MG63 (cell line): ENCODE data around the gene RELL2. TPM values are rescaled to one million over a fixed set of nuclear protein-coding genes. Genes with fewer than 3 reads are reported as not detected.
A peak's percentile ranks its signal among the peaks of the same experiment; 100 is the strongest.

ENCODE experiments used
- DNase-seq: peaks from one replicate; pipeline ENCODE4 v3.0.0-alpha.2; 2020
- H3K27me3 ChIP-seq: fragments of 250-450 bp; sonication (Bioruptor Pico); 2 replicates; pipeline ENCODE4 v1.5.1; 2020; ENCODE audit warnings: mild to moderate bottlenecking, moderate library complexity
- H3K36me3 ChIP-seq: fragments of 250-450 bp; sonication (Bioruptor Pico); 2 replicates; pipeline ENCODE4 v1.5.1; 2020; ENCODE audit warnings: mild to moderate bottlenecking, moderate library complexity
- H3K4me3 ChIP-seq: fragments of 250-450 bp; sonication (Bioruptor Pico); 2 replicates; pipeline ENCODE4 v1.5.1; 2020; ENCODE audit warnings: mild to moderate bottlenecking, moderate library complexity
- H3K9me3 ChIP-seq: fragments of 250-450 bp; sonication (Bioruptor Pico); 2 replicates; pipeline ENCODE4 v1.5.1; 2020; ENCODE audit warnings: mild to moderate bottlenecking, moderate library complexity
- total RNA-seq: library from RNA; depleted of rRNA; stranded (reverse); fragments of >200 nt; shearing (Covaris generic); gene quantifications from 2 replicates; pipeline ENCODE4 v1.2.3, GENCODE V29; 2014; ENCODE audit warnings: low replicate concordance; rRNA removed

Gene RELL2
- total RNA-seq, 1 experiment from 2014 or later = 15.1 TPM

DNA sequence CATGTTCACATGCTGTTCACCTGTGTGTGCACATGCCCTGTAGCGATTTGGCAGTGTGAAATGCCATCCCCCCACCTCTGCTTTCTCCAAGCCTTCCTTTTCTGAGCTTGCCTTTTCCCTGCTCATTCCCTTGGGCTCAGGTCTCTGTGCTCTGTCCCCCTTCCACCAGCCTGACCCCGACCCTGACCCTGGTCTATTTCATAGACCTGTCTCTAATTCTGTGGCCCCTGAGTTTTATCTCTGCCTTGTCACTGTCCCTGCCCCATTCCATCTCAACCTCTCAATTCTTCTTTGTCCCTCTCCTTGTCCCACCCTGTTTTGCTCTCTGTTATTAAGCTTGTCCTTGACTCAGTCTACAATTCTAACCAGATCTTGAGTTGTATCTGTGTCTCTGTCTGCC, 44.5 kb downstream of the RELL2 start:
- no peak for DNase-seq
- H3K4me3 ChIP-seq = peak overlapping the region; percentile 48
- no peaks in the 10 kb centered on the region for H3K27me3 ChIP-seq
- H3K9me3 ChIP-seq = no peaks in the 10 kb centered on the region
- peaks cover 4% of the 10 kb centered on the region for H3K36me3 ChIP-seq

- Histone ChIP-seq H3K9me3 (no peaks in the 10 kb centered on the region), H3K4me3 (peak within 1 kb of the TSS; percentile 48), H3K36me3 (peaks cover 4% of the 10 kb centered on the region), H3K27me3 (no peaks in the 10 kb centered on the region)
- DNase-seq = peak; percentile 95
Measured at GRCh38 chr5:141681695-141682641, 45.2 kb downstream of the RELL2 start, which contains the start of gene ARAP3. Gene ARAP3, minus strand, starts transcription at chr5:141682230. Its CDS starts 1,744 bp downstream, at chr5:141680486.

DNA sequence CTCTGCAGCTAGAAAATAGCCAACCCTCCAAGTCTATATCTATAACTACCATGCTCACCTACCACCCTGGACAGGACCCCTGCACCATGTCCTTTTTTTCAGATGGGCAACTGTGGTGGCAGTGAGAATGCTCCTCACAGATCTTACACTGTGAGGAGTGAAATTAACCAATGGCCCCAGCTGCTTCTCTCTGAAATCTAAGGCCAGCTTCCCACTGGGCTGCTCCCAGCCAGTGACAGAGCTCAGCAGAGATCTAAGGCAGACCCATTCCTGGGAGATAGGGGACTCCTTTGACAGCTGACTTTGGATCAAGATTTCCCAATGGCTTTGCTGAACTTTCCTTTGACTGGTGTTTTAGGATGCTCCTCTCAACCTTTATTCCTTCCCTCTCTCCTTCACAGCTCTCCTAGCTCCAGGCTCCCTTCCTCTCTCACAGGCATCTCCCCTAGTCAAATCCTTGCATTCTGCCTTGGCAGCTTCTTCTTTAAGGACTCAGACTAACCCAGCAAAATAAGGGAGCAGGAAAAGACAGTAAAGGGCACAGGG, 46.9 kb downstream of the RELL2 start:
- DNase-seq = no peak
- H3K36me3 ChIP-seq = peaks cover 3% of the 10 kb centered on the region; the same call in 1 of the 2 replicates
- H3K9me3 ChIP-seq = no peaks in the 10 kb centered on the region
- peaks cover 1% of the 10 kb centered on the region; the same call in 1 of the 2 replicates for H3K27me3 ChIP-seq
- no peak overlapping the region for H3K4me3 ChIP-seq

- no peak overlapping the region for H3K4me3 ChIP-seq
- peaks cover 20% of the 10 kb centered on the region; the same call in 1 of the 2 replicates for H3K27me3 ChIP-seq
- no peaks in the 10 kb centered on the region for H3K36me3 ChIP-seq
- no peak for DNase-seq
- no peaks in the 10 kb centered on the region for H3K9me3 ChIP-seq
Measured at GRCh38 chr5:141685591-141685990, 48.8 kb downstream of the RELL2 start.

DNA sequence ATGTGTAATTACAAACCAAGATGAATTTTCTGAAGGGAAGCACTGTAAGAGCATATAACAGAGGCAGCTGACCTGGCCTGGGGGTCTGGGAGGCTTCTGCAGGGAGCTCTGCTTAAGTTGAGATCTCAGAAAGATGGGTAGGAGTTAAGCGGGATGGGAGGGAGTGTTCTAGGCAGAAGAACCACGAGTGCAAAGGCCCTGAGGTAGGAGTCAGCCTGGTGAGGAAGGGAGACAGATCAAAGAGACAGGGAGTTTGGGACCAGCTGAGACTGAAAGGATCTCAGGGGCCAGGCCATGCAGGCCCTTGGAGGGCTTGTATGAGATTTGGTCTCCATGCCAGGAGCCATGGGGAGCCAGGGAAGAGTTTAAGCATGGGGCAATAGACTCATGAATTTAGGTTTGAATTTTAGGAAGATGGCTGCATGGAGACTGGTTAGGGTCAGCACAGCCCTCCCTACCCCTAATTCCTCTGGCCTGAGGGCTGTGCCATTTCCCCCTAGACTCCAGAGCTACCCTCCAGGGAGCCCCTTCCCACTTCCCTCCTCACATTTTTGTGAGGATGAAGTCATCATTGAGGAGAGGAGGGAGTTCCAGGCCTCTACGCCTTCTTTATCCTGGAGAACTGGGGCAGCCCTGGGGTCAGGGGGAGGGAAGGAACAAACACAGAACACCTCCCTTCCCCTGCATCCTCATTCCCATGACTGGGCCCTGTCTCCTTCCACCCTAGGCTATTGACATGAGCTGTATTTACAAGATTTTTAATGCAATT, 50.0 kb downstream of the RELL2 start:
- Histone ChIP-seq H3K36me3 (no peaks in the 10 kb centered on the region), H3K27me3 (peaks cover 24% of the 10 kb centered on the region; the same call in 1 of the 2 replicates), H3K9me3 (no peaks in the 10 kb centered on the region), H3K4me3 (no peak overlapping the region)
- DNase-seq = no peak

Other genes starting within 250 kb of the RELL2 start
- 0.17 and 0.26 TPM in 2 replicates for gene PCDHGB4, start 249.3 kb upstream of the RELL2 start, total RNA-seq
- 0.03 and 0.59 TPM in 2 replicates for gene PCDHGA8, start 244.4 kb upstream of the RELL2 start, total RNA-seq
- 0.53 TPM in 1 of 2 replicates, not detected in the other for gene PCDHGB5, start 239.1 kb upstream of the RELL2 start, total RNA-seq
- gene PCDHGA9, start 234.2 kb upstream of the RELL2 start, total RNA-seq = not detected in 2 replicates
- not detected in 2 replicates for gene PCDHGB6, start 229.0 kb upstream of the RELL2 start, total RNA-seq
- gene PCDHGA10, start 224.0 kb upstream of the RELL2 start, total RNA-seq = 1.0 and 1.2 TPM in 2 replicates
- 0.10 TPM in 1 of 2 replicates, not detected in the other for gene PCDHGB7, start 219.3 kb upstream of the RELL2 start, total RNA-seq
- gene PCDHGA11, start 215.9 kb upstream of the RELL2 start, total RNA-seq = not detected in 2 replicates
- gene PCDHGA12, start 206.5 kb upstream of the RELL2 start, total RNA-seq = not detected in 2 replicates
- gene PCDHGC3, start 161.0 kb upstream of the RELL2 start, total RNA-seq = 42.3 and 49.8 TPM in 2 replicates
- gene PCDHGC4, start 152.0 kb upstream of the RELL2 start, total RNA-seq = not detected in 2 replicates
- 0.46 TPM in 1 of 2 replicates, not detected in the other for gene PCDHGC5, start 147.9 kb upstream of the RELL2 start, total RNA-seq
- gene DIAPH1, start 18.0 kb upstream of the RELL2 start, total RNA-seq = 28.4 and 43.9 TPM in 2 replicates
- gene HDAC3, start 148 bp upstream of the RELL2 start, total RNA-seq = 122 and 169 TPM in 2 replicates
- gene FCHSD1, start 14.4 kb downstream of the RELL2 start, total RNA-seq = 3.4 and 5.8 TPM in 2 replicates
- 2.1 and 4.6 TPM in 2 replicates for gene ARAP3, start 45.2 kb downstream of the RELL2 start, total RNA-seq
- gene PCDH1, start 241.4 kb downstream of the RELL2 start, total RNA-seq = 3.8 and 12.8 TPM in 2 replicates